Retina (tissue), 1 donor: Measurements from ENCODE around the gene KHNYN.

Source experiments
- DNase-seq: peaks from one replicate; pipeline ENCODE4 v3.0.0-alpha.2; 2016

Gene KHNYN

GRCh38 chr14:24425704-24426103 lies 4.0 kb upstream of the KHNYN start:
- DNase-seq = no peak

GRCh38 chr14:24426150-24426911 lies 3.4 kb upstream of the KHNYN start:
- no peak for DNase-seq

GRCh38 chr14:24426912-24427536 lies 2.7 kb upstream of the KHNYN start:
- DNase-seq = no peak

DNA sequence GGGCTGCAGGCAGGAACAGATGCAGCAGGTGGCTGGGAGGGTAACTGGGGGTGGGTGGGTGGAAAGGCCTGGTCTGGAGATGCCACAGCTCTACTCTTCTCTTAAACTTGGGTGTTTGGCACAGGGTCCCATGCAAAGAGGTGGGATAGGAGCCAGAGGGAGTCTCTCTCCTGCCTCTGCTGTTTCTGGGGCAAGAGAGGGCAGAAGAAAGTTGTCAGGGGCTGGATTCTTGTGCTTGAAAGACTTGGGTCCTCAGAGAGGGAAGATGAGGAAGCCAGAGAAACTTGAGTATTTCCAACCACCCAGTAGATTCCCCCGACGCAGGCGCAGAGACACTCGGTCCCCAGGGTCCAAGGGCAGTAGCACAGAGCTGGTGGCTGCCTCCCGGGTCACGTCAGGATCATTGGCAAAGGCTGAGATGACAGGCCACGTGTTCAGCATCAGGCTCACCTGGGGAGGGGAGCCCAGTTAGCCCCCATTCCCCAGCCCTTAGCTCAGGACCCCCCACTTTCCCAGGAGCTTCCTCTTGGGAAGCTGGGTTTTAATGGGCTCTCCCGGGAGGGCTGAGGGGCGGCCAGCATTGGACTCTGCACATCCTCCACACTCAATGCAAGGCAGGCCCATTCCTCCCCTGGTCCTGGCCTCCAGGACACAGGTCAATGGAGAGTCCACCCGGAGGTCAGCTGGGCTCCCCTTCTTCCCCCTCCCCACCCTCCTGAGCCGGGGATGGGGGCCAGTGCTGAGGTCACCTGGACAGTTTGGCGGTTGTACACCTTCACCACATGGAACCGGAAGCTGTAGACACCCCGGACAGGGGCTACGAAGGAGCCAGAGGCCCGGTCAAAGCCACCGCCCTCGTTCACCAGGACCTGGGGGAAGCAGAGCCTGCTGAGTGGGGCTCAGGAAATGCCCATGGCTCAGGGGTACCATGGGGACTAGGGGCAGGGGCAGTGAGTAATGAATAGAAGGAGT lies 1.9 kb upstream of the KHNYN start:
- no peak for DNase-seq

- no peak for DNase-seq
Measured at GRCh38 chr14:24428628-24429394, 943 bp upstream of the KHNYN start.

DNA sequence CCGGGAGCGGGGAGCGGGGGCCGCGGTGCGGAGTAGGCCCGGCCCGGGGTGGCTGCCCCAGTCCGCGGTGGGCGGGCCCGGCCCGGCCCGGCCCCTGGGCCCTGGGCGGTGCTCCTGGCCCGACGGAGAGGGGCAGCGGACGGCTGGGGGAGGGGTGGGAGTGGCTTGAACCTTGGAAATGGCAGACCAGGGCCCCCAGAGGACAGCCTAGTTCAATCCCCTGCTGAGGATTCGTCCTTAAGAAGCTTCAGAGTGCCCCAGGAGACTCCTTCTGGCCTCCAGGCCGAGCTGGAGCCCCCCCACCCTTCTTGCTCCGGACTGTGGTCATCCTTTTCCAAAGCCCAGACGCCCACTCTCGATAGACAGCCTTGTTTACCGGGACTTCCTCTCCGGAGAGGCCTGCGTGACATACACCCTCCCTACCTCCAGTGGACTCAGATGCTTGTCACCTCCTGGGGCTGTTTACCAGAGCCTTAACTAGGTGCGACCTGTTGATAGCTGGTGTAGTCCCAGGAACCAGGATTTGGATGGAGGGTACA lies 458 bp downstream of the KHNYN start:
- peak; percentile 70 for DNase-seq

GRCh38 chr14:24430682-24431568 lies 1.2 kb downstream of the KHNYN start:
- no peak for DNase-seq

DNA sequence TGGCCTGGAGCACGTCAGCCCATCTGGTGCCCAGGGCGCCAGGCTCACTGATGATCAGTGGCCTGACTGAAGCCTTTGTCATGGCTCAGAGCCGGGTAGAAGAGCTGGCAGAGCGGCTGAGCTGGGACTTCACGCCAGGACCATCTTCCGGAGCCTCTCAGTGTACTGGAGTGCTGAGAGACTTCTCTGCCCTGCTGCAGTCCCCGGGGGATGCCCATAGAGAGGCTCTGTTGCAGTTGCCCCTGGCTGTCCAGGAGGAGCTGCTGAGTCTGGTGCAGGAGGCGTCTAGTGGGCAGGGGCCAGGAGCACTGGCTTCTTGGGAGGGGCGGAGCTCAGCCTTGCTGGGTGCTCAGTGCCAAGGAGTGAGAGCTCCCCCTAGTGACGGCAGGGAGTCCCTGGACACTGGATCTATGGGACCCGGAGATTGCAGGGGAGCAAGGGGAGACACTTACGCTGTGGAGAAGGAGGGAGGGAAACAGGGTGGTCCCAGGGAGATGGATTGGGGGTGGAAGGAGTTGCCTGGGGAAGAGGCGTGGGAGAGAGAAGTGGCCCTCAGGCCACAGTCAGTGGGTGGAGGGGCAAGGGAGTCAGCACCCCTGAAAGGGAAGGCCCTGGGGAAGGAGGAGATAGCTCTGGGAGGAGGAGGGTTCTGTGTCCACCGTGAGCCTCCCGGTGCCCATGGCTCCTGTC lies 2.0 kb downstream of the KHNYN start:
- peak; percentile 80 for DNase-seq

- DNase-seq = no peak
Measured at GRCh38 chr14:24432259-24433131, 2.7 kb downstream of the KHNYN start.

DNA sequence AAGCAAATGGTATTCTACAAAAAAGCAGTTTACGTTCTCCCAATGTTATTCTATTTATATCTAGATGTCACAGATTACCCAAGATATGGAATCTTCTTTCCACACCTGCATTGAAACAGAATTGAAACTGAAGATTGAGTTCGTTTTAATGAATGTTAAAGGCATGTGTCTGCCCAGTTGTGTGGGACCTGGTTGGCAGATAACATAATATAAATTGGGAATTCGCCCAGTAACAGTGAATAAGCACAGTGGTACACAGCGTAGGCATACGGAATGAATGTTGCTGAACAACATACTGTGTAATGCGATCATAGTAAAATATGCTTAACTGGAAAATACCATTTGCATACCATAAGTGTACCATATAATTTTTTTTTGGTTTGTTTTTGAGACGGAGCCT lies 4.3 kb downstream of the KHNYN start:
- no peak for DNase-seq

GRCh38 chr14:24434676-24435075 lies 4.9 kb downstream of the KHNYN start:
- DNase-seq = no peak

GRCh38 chr14:24435192-24435810 lies 5.5 kb downstream of the KHNYN start:
- no peak for DNase-seq

DNA sequence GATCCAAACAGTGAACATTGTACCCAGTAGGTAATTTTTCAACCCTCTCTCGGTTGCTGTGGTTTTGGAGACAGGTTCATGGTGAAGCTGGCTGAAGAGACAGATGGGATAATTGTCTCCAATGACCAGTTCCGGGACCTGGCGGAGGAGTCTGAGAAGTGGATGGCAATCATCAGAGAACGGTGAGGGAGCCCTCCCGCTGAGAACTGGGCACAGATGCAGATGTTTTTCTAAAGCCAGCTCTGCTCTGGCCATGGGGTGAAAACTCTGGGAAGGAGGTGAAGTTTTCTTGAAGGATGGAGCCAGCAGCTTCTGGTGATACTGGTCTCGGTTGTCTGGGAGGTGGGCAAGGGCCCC lies 6.2 kb downstream of the KHNYN start:
- DNase-seq = no peak

GRCh38 chr14:24436355-24437019 lies 6.7 kb downstream of the KHNYN start:
- peak; percentile 65 for DNase-seq

GRCh38 chr14:24437020-24437735 lies 7.4 kb downstream of the KHNYN start:
- no peak for DNase-seq

DNA sequence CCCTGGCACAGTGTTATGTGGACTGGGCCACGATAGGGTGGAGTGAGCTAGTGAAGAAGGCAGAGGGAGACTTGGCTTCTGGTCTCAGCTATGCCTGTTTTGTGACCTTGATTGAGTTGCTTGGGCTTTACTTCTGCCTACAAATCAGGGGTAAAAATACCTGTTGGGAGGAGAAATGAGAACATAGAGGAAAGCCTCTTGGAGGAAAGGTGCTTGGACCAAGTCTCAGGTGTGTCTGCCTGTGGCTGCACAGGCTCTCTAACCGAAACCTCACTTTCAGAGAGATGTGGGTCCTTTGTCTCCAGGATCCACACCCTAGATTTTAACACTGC lies 7.9 kb downstream of the KHNYN start:
- no peak for DNase-seq

- no peak for DNase-seq
Measured at GRCh38 chr14:24438223-24439097, 8.7 kb downstream of the KHNYN start.
